Caco-2 (cell line): ENCODE results near the gene IGFALS. TPM values are rescaled to one million over a fixed set of nuclear protein-coding genes. Genes with fewer than 3 reads are reported as not detected.

Source experiments
- BruUV-seq: library from RNA; stranded (reverse); fragments of 400-500 nt; replicated peaks from 2 replicates; lab custom pipeline; 2021; lab: Mats Ljungman, UMichigan
- CTCF ChIA-PET: fragments of 300-600 bp; sonication (Branson Sonifier 250); formaldehyde crosslinking; loops from one replicate; lab custom pipeline; 2022; ENCODE audit warnings: antibody characterized with exemption; lab: Charles Lee
- POLR2A ChIA-PET: fragments of 300-600 bp; sonication (Branson Sonifier 250); formaldehyde crosslinking; loops from one replicate; lab custom pipeline; 2022; ENCODE audit warnings: antibody characterized with exemption; lab: Charles Lee
- DNase-seq, 2 experiments: peaks; one replicate each; pipeline versions ENCODE4 v3.0.0 to v3.0.0-alpha.2; 2020 to 2022
- H3K27me3 ChIP-seq: replicated peaks from 2 replicates; pipeline ENCODE4 v1.6.0; 2011; ENCODE audit warnings: low read length; ENCODE audit not compliant: control insufficient read depth, insufficient read depth
- H3K36me3 ChIP-seq: 2 replicates; pipeline ENCODE4 v1.5.1; 2011; ENCODE audit warnings: low read length; ENCODE audit not compliant: control insufficient read depth, insufficient read depth
- H3K4me1 ChIP-seq: fragments of 250-450 bp; sonication (Bioruptor Pico); 2 replicates; pipeline ENCODE4 v1.5.1; 2020; ENCODE audit warnings: mild to moderate bottlenecking
- H3K4me3 ChIP-seq: 2 replicates; pipeline ENCODE4 v1.5.1; 2011; ENCODE audit warnings: low read depth, mild to moderate bottlenecking, control low read depth, low read length
- H3K9me3 ChIP-seq: fragments of 250-450 bp; sonication (Bioruptor Pico); 2 replicates; pipeline ENCODE4 v1.5.1; 2020; ENCODE audit warnings: mild to moderate bottlenecking, moderate library complexity
- H3K27ac Mint-ChIP-seq: one replicate; pipeline ENCODE4 v1.8.0; 2022; ENCODE audit warnings: mixed read lengths; ENCODE audit not compliant: unreplicated experiment
- H3K27me3 Mint-ChIP-seq: one replicate; pipeline ENCODE4 v1.8.0; 2022; ENCODE audit warnings: mixed read lengths; ENCODE audit not compliant: insufficient read depth, unreplicated experiment
- H3K36me3 Mint-ChIP-seq: one replicate; pipeline ENCODE4 v1.8.0; 2022; ENCODE audit warnings: mild to moderate bottlenecking, mixed read lengths; ENCODE audit not compliant: insufficient read depth, unreplicated experiment
- H3K4me1 Mint-ChIP-seq: one replicate; pipeline ENCODE4 v1.8.0; 2022; ENCODE audit warnings: low read depth, mixed read lengths; ENCODE audit not compliant: unreplicated experiment
- H3K4me3 Mint-ChIP-seq: one replicate; pipeline ENCODE4 v1.8.0; 2022; ENCODE audit warnings: mild to moderate bottlenecking, moderate library complexity, mixed read lengths; ENCODE audit not compliant: unreplicated experiment
- H3K9me3 Mint-ChIP-seq: one replicate; pipeline ENCODE4 v1.8.0; 2022; ENCODE audit warnings: mixed read lengths; ENCODE audit not compliant: unreplicated experiment
- CTCF ChIP-seq, 2 experiments: fragments of 200-600 bp in 1 of 2; IDR thresholded peaks; 1 replicate in 1 of 2; 2 replicates in 1 of 2; pipeline versions ENCODE4 v1.5.1 to v1.8.0; 2011 to 2022; ENCODE audit warnings: antibody characterized with exemption in 1 of 2, control low read depth in 1 of 2, inconsistent platforms in 1 of 2, low read depth in 1 of 2, low read length in 1 of 2, mild to moderate bottlenecking in 1 of 2, moderate library complexity in 1 of 2; ENCODE audit not compliant: insufficient read depth in 1 of 2, severe bottlenecking in 1 of 2, unreplicated experiment in 1 of 2
- intact Hi-C: fragments of 100-400 bp; cut with micrococcal nuclease; formaldehyde crosslinking; loops from one replicate; pipeline ENCODE4 v1.10.0; 2022; ENCODE audit not compliant: unreplicated experiment
- total RNA-seq: library from RNA; stranded (reverse); gene quantifications from 2 replicates; pipeline ENCODE4 v1.2.3, GENCODE V29; 2022

Gene IGFALS
- total RNA-seq, 1 experiment from 2014 or later, result not detected

GRCh38 chr16:1766701-1767100, 26.8 kb downstream of the IGFALS start:
- no peaks in the 10 kb centered on the region for H3K36me3 ChIP-seq
- POLR2A ChIA-PET, result no interaction called here
- Mint-ChIP-seq H3K27me3 (no peaks in the 10 kb centered on the region), H3K9me3 (no peaks in the 10 kb centered on the region), H3K4me3 (no peak overlapping the region), H3K36me3 (peaks cover 50% of the 10 kb centered on the region), H3K4me1 (no peaks in the 10 kb centered on the region), H3K27ac (no peak overlapping the region)
- H3K4me3 ChIP-seq, result no peak overlapping the region
- DNase-seq, result no peak
- BruUV-seq, result no TSS peak
- no peaks in the 10 kb centered on the region for H3K4me1 ChIP-seq
- no peak for TF ChIP-seq CTCF (IDR thresholded peaks at IDR 0.05; ENCODE audit: insufficient read depth in 1 of 2, low read depth in 1 of 2, low read length in 1 of 2, severe bottlenecking in 1 of 2, unreplicated experiment in 1 of 2)
- H3K9me3 ChIP-seq, result no peaks in the 10 kb centered on the region
- intact Hi-C loops, result no loop called here
- no peaks in the 10 kb centered on the region for H3K27me3 ChIP-seq
- CTCF ChIA-PET, result interaction anchor here (0.6 kb wide), 1 partner anchor 38 kb away, joined by 3 read pairs; no protein-coding TSS in a partner anchor

- Mint-ChIP-seq H3K36me3 (peaks cover 49% of the 10 kb centered on the region), H3K4me1 (no peaks in the 10 kb centered on the region), H3K9me3 (no peaks in the 10 kb centered on the region), H3K27me3 (no peaks in the 10 kb centered on the region), H3K4me3 (no peak overlapping the region), H3K27ac (no peak overlapping the region)
- intact Hi-C loops, result no loop called here
- no peak for TF ChIP-seq CTCF (IDR thresholded peaks at IDR 0.05; ENCODE audit: insufficient read depth in 1 of 2, low read depth in 1 of 2, low read length in 1 of 2, severe bottlenecking in 1 of 2, unreplicated experiment in 1 of 2)
- DNase-seq, result no peak
- H3K36me3 ChIP-seq, result no peaks in the 10 kb centered on the region
- ChIA-PET CTCF (no interaction called here), POLR2A (no interaction called here)
- H3K9me3 ChIP-seq, result no peaks in the 10 kb centered on the region
- H3K27me3 ChIP-seq, result no peaks in the 10 kb centered on the region
- H3K4me1 ChIP-seq, result no peaks in the 10 kb centered on the region
- no TSS peak for BruUV-seq
- no peak overlapping the region for H3K4me3 ChIP-seq
Observed at GRCh38 chr16:1766231-1766630, 27.3 kb downstream of the IGFALS start.

DNA sequence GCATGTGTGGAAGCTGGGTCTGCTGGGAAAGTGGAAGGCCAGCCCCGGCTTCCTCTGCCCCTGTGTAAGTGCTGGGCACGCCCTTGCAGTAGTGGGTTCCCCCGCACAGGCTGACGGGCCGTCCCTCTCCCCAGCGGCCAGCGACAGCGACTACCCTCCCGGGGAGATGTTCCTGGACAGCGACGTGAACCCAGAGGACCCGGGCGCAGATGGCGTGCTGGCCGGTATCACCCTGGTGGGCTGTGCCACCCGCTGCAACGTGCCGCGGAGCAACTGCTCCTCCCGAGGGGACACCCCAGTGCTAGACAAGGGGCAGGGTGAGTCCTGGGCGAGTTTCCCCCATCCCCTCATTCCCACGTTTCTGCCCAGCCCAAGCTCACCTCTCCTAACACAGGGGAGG, 27.7 kb downstream of the IGFALS start:
- ChIA-PET POLR2A (no interaction called here), CTCF (no interaction called here)
- no peak overlapping the region for H3K4me3 Mint-ChIP-seq
- no TSS peak for BruUV-seq
- H3K9me3 Mint-ChIP-seq, result no peaks in the 10 kb centered on the region
- H3K27ac Mint-ChIP-seq, result no peak overlapping the region
- H3K27me3 Mint-ChIP-seq, result no peaks in the 10 kb centered on the region
- no peak for TF ChIP-seq CTCF (IDR thresholded peaks at IDR 0.05; ENCODE audit: insufficient read depth in 1 of 2, low read depth in 1 of 2, low read length in 1 of 2, severe bottlenecking in 1 of 2, unreplicated experiment in 1 of 2)
- H3K36me3 ChIP-seq, result no peaks in the 10 kb centered on the region
- intact Hi-C loops, result no loop called here
- no peak overlapping the region for H3K4me3 ChIP-seq
- H3K4me1 ChIP-seq, result no peaks in the 10 kb centered on the region
- no peaks in the 10 kb centered on the region for H3K27me3 ChIP-seq
- no peaks in the 10 kb centered on the region for H3K9me3 ChIP-seq
- no peaks in the 10 kb centered on the region for H3K4me1 Mint-ChIP-seq
- H3K36me3 Mint-ChIP-seq, result peaks cover 53% of the 10 kb centered on the region
- no peak for DNase-seq
